H9 (cell line): ENCODE results near the gene MAGI1. TPM values are rescaled to one million over a fixed set of nuclear protein-coding genes. Genes with fewer than 3 reads are reported as not detected.

Source experiments
- DNase-seq: peaks from one replicate; pipeline ENCODE4 v3.0.0-alpha.2; 2017
- H2AFZ ChIP-seq: one replicate; pipeline ENCODE4 v1.6.1; 2013; ENCODE audit warnings: mild to moderate bottlenecking, low read length, control low read depth, moderate library complexity
- H2AK5ac ChIP-seq: 2 replicates; pipeline ENCODE4 v1.6.1; 2013; ENCODE audit warnings: low read length, control low read depth, mixed read lengths; ENCODE audit not compliant: insufficient read length
- H2BK120ac ChIP-seq: one replicate; pipeline ENCODE4 v1.6.1; 2013; ENCODE audit warnings: low read depth, mild to moderate bottlenecking, low read length, control low read depth, inconsistent platforms; ENCODE audit not compliant: poor library complexity, severe bottlenecking
- H2BK12ac ChIP-seq: 2 replicates; pipeline ENCODE4 v1.6.1; 2013; ENCODE audit warnings: low read length, control low read depth, mixed read lengths, low read depth; ENCODE audit not compliant: insufficient read length
- H2BK15ac ChIP-seq: 2 replicates; pipeline ENCODE4 v1.6.1; 2013; ENCODE audit warnings: low read depth, low read length, control low read depth
- H2BK20ac ChIP-seq: one replicate; pipeline ENCODE4 v1.6.1; 2013; ENCODE audit warnings: low read depth, mild to moderate bottlenecking, low read length, control low read depth, inconsistent platforms; ENCODE audit not compliant: poor library complexity, severe bottlenecking
- H2BK5ac ChIP-seq: 2 replicates; pipeline ENCODE4 v1.6.1; 2013; ENCODE audit warnings: low read length, control low read depth, mixed read lengths; ENCODE audit not compliant: insufficient read length
- H3K14ac ChIP-seq: 2 replicates; pipeline ENCODE4 v1.6.1; 2013; ENCODE audit warnings: low read length, control low read depth; ENCODE audit not compliant: insufficient read depth
- H3K18ac ChIP-seq: 2 replicates; pipeline ENCODE4 v1.6.1; 2013; ENCODE audit warnings: low read depth, mild to moderate bottlenecking, mixed read lengths, low read length, control low read depth; ENCODE audit not compliant: insufficient read length
- H3K23ac ChIP-seq: 2 replicates; pipeline ENCODE4 v1.6.1; 2013; ENCODE audit warnings: low read length, control low read depth, mixed read lengths, low read depth; ENCODE audit not compliant: insufficient read length
- H3K23me2 ChIP-seq: 2 replicates; pipeline ENCODE4 v1.6.1; 2013; ENCODE audit warnings: low read depth, mild to moderate bottlenecking, mixed read lengths, low read length, control low read depth; ENCODE audit not compliant: insufficient read length, poor library complexity, severe bottlenecking
- H3K27ac ChIP-seq: 2 replicates; pipeline ENCODE4 v1.5.1; 2013; ENCODE audit warnings: low read length, control low read depth, mixed read lengths, low read depth; ENCODE audit not compliant: insufficient read length
- H3K27me3 ChIP-seq: 2 replicates; pipeline ENCODE4 v1.6.1; 2013; ENCODE audit warnings: low read length, control low read depth, inconsistent platforms; ENCODE audit not compliant: insufficient read depth
- H3K4ac ChIP-seq: 2 replicates; pipeline ENCODE4 v1.6.1; 2013; ENCODE audit warnings: low read depth, mild to moderate bottlenecking, control low read depth, inconsistent platforms, low read length, moderate library complexity
- H3K4me1 ChIP-seq: 2 replicates; pipeline ENCODE4 v1.6.1; 2013; ENCODE audit warnings: low read length, control low read depth, inconsistent platforms; ENCODE audit not compliant: insufficient read depth
- H3K4me2 ChIP-seq: 2 replicates; pipeline ENCODE4 v1.6.1; 2013; ENCODE audit warnings: low read length, control low read depth, mixed read lengths; ENCODE audit not compliant: insufficient read length, insufficient read depth
- H3K56ac ChIP-seq: 2 replicates; pipeline ENCODE4 v1.6.1; 2013; ENCODE audit warnings: low read depth, mild to moderate bottlenecking, mixed read lengths, low read length, control low read depth; ENCODE audit not compliant: insufficient read length
- H3K79me1 ChIP-seq: 2 replicates; pipeline ENCODE4 v1.6.1; 2013; ENCODE audit warnings: low read depth, mild to moderate bottlenecking, moderate library complexity, low read length, control low read depth, inconsistent platforms; ENCODE audit not compliant: insufficient read depth, poor library complexity, severe bottlenecking
- H3K79me2 ChIP-seq: 2 replicates; pipeline ENCODE4 v1.6.1; 2013; ENCODE audit warnings: low read length, control low read depth, inconsistent platforms; ENCODE audit not compliant: insufficient read depth
- H3K9ac ChIP-seq: 2 replicates; pipeline ENCODE4 v1.6.1; 2013; ENCODE audit warnings: low read length, control low read depth, mixed read lengths; ENCODE audit not compliant: insufficient read length; ENCODE audit errors: extremely low read depth
- H3K9me3 ChIP-seq: one replicate; pipeline ENCODE4 v1.6.1; 2013; ENCODE audit warnings: low read depth, low read length, inconsistent platforms; ENCODE audit not compliant: control insufficient read depth
- H3T11ph ChIP-seq: one replicate; pipeline ENCODE4 v1.6.1; 2013; ENCODE audit warnings: mild to moderate bottlenecking, low read length, control low read depth, inconsistent platforms
- H4K20me1 ChIP-seq: one replicate; pipeline ENCODE4 v1.6.1; 2013; ENCODE audit not compliant: control insufficient read depth, insufficient read length, insufficient read depth
- H4K5ac ChIP-seq: 2 replicates; pipeline ENCODE4 v1.6.1; 2013; ENCODE audit warnings: low read depth, mild to moderate bottlenecking, mixed read lengths, low read length, control low read depth; ENCODE audit not compliant: insufficient read length
- H4K8ac ChIP-seq: replicated peaks from 2 replicates; pipeline ENCODE4 v1.6.1; 2013; ENCODE audit warnings: low read length, control low read depth, mixed read lengths, low read depth; ENCODE audit not compliant: insufficient read length
- H4K91ac ChIP-seq: 2 replicates; pipeline ENCODE4 v1.6.1; 2013; ENCODE audit warnings: low read depth, mild to moderate bottlenecking, moderate library complexity, mixed read lengths, low read length, control low read depth; ENCODE audit not compliant: insufficient read length
- H3K27ac Mint-ChIP-seq, 3 experiments: 2 replicates in 2 of 3; 3 replicates in 1 of 3; pipeline ENCODE4 v1.8.0; 2020 to 2021; ENCODE audit warnings: mixed read lengths in 3 of 3, mild to moderate bottlenecking in 1 of 3, moderate library complexity in 1 of 3
- H3K27me3 Mint-ChIP-seq: 2 replicates; pipeline ENCODE4 v1.8.0; 2021; ENCODE audit warnings: low read depth, mild to moderate bottlenecking, moderate library complexity, mixed read lengths
- H3K36me3 Mint-ChIP-seq, 3 experiments: 2 replicates in 2 of 3; 3 replicates in 1 of 3; pipeline ENCODE4 v1.8.0; 2020 to 2021; ENCODE audit warnings: low read depth in 3 of 3, mixed read lengths in 3 of 3; ENCODE audit not compliant: insufficient read depth in 1 of 3
- H3K4me1 Mint-ChIP-seq, 2 experiments: 2 replicates each; pipeline ENCODE4 v1.8.0; 2020; ENCODE audit warnings: mixed read lengths in 2 of 2
- H3K4me3 Mint-ChIP-seq, 2 experiments: 2 replicates in 1 of 2; 3 replicates in 1 of 2; pipeline ENCODE4 v1.8.0; 2020 to 2021; ENCODE audit warnings: mild to moderate bottlenecking in 2 of 2, mixed read lengths in 2 of 2, moderate library complexity in 1 of 2
- H3K9me3 Mint-ChIP-seq, 2 experiments: 2 replicates in 1 of 2; 3 replicates in 1 of 2; pipeline ENCODE4 v1.8.0; 2020; ENCODE audit warnings: mild to moderate bottlenecking in 2 of 2, mixed read lengths in 2 of 2, moderate library complexity in 1 of 2
- CTCF ChIP-seq: fragments of 200-600 bp; sonication (generic); conservative IDR thresholded peaks from 3 replicates; pipeline ENCODE4 v1.8.0; 2021; ENCODE audit warnings: antibody characterized with exemption, mild to moderate bottlenecking
- WGBS: extraction: QIAGEN DNeasy Blood & Tissue Kit; methylation state at CpG from one replicate; pipeline ENCODE4 v1.1.7; 2013; ENCODE audit warnings: missing lambda C conversion rate, low lambda C conversion rate, mixed read lengths; ENCODE audit not compliant: insufficient read length; ENCODE audit errors: extremely low coverage; 5-methylcytosine and 5-hydroxymethylcytosine counted together
- total RNA-seq: library from RNA; stranded (reverse); gene quantifications from 2 replicates; pipeline ENCODE4 v1.2.1, GENCODE V29; 2021

Gene MAGI1
- total RNA-seq, 1 experiment from 2014 or later = 65.7 TPM

- Histone ChIP-seq H4K20me1 (no peaks in the 10 kb centered on the region), H2BK12ac (no peak overlapping the region), H4K8ac (no peak overlapping the region), H3K4me2 (peak overlapping the region; percentile 87), H3K18ac (peak overlapping the region; percentile 72), H4K91ac (peak overlapping the region; percentile 86), H2BK5ac (no peak overlapping the region), H3K79me1 (no peaks in the 10 kb centered on the region), H2BK20ac (no peak overlapping the region), H3K27ac (no peak overlapping the region), H3K4me1 (peaks cover 8% of the 10 kb centered on the region; the same call in 1 of the 2 replicates), H3K9me3 (no peaks in the 10 kb centered on the region), H3K14ac (peak overlapping the region; percentile 87), H3K9ac (peak overlapping the region; percentile 83), H4K5ac (no peak overlapping the region), H3K56ac (no peak overlapping the region), H3K27me3 (no peaks in the 10 kb centered on the region), H3K23me2 (peaks cover 36% of the 10 kb centered on the region), H2AK5ac (no peak overlapping the region), H3K23ac (no peak overlapping the region), H3T11ph (no peak overlapping the region), H2BK120ac (no peak overlapping the region), H2BK15ac (no peak overlapping the region), H3K79me2 (peaks cover 16% of the 10 kb centered on the region; the same call in 1 of the 2 replicates), H2AFZ (no peak overlapping the region), H3K4ac (0 out of 2 replicates have a peak overlapping the region, but pooled peaks have one; percentile 10)
- Mint-ChIP-seq H3K4me1 (peaks cover 43 to 57% of the 10 kb centered on the region in 2 experiments), H3K27ac (peak overlapping the region; percentile 96 to 99 (median 97)), H3K36me3 (peaks cover 3 to 10% (median 6%) of the 10 kb centered on the region in 3 experiments; a peak in 5 of 7 replicates), H3K9me3 (no peaks in the 10 kb centered on the region), H3K4me3 (peak overlapping the region; percentile 95 to 97), H3K27me3 (no peaks in the 10 kb centered on the region; the same call in 1 of the 2 replicates)
- whole genome bisulfite sequencing = no CpG with 5 or more reads among the region's 31 CpGs
- DNase-seq = no peak
- no peak for TF ChIP-seq CTCF
These were observed 740 bp downstream of the MAGI1 start for GRCh38 chr3:66037986-66038369.
